Measurements from ENCODE around the gene HABP4. TPM values are rescaled to one million over a fixed set of nuclear protein-coding genes. Genes with fewer than 3 reads are reported as not detected.
A peak's percentile ranks its signal among the peaks of the same experiment; 100 is the strongest.

HABP4 gene
- total and polyA plus RNA-seq, 9 of the 15 experiments (the other 6 are each of a cell fraction or from before 2014, with no cell fraction given): 0.38 to 2.4 (median 1.9) TPM

DNA sequence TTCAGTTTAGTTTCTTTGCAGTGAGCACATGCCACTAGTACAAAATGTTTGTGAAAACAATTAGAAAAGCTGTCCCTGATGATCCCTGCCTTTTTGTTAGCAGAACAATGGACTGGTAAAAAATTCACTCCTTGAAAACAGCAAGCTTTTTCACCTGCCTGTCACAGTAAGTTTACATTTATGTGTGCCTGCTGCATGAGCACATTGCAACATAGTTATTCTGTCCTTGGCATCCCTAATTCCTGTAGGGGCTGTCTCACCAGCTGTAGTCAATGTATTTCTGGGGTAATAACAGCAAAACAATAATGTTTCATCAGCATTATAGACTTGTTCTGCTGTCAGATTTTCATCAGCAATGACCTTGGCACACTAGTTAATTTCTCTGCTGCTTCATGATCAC, 20.2 kb upstream of the HABP4 start:
- Histone ChIP-seq H3K27me3 (ENCODE audit: control insufficient read depth in 2 of 2, insufficient read depth in 2 of 2, low read length in 2 of 2) (no peaks in the 10 kb centered on the region), H3K4me3 (no peak overlapping the region), H3K9me1 (ENCODE audit: control insufficient read depth, insufficient read depth, low read length) (no peaks in the 10 kb centered on the region), H3K27ac (ENCODE audit: extremely low read depth, low read depth, low read length) (no peak overlapping the region), H2AFZ (ENCODE audit: low read depth, low read length) (peak overlapping the region; percentile 59; the same call in 1 of the 2 replicates), H3K79me2 (ENCODE audit: control insufficient read depth, insufficient read depth, low read length) (no peaks in the 10 kb centered on the region), H4K20me1 (replicated peaks; ENCODE audit: control insufficient read depth, insufficient read depth, low read length) (no peaks in the 10 kb centered on the region), H3K4me1 (replicated peaks in 1 of 2; ENCODE audit: control insufficient read depth in 2 of 2, insufficient read depth in 2 of 2, low read length in 2 of 2) (peaks cover 0 to 5% of the 10 kb centered on the region in 2 experiments; a peak in 1 of 5 replicates), H3K36me3 (ENCODE audit: control insufficient read depth, insufficient read depth, low read length) (no peaks in the 10 kb centered on the region), H3K9ac (ENCODE audit: insufficient read depth in 1 of 2, low read depth in 2 of 2, low read length in 2 of 2) (no peak overlapping the region), H3K9me3 (replicated peaks; ENCODE audit: control insufficient read depth, insufficient read depth, low read depth, low read length) (no peaks in the 10 kb centered on the region), H3K4me2 (ENCODE audit: insufficient read depth, low read length) (no peak overlapping the region)
- BruUV-seq (replicated peaks): no TSS peak
- FAIRE-seq (no peak), DNase-seq (ENCODE audit: extremely low read depth in 1 of 4, low spot score in 3 of 4) (no peak), ATAC-seq (no peak)
- intact Hi-C loops (cut with micrococcal nuclease) (no loop called here), in situ Hi-C loops (cut with MboI) (loop anchor here (25.0 kb wide), 1 partner anchor 233 kb away; the partner anchor contains the start of gene PRXL2C)
- ChIA-PET CTCF (ENCODE audit: low intra/inter-chr PET ratio) (interaction anchor here (0.6 to 0.7 kb wide), 2 partner anchors 65 to 978 kb away, joined by 3 to 4 read pairs; no protein-coding TSS in a partner anchor), POLR2A (no interaction called here)
- TF ChIP-seq ZNF316 (IDR thresholded peaks at IDR 0.05) (peak; percentile 37), ZBTB8A (IDR thresholded peaks at IDR 0.05; ENCODE audit: partially characterized antibody) (no peak)

DNA sequence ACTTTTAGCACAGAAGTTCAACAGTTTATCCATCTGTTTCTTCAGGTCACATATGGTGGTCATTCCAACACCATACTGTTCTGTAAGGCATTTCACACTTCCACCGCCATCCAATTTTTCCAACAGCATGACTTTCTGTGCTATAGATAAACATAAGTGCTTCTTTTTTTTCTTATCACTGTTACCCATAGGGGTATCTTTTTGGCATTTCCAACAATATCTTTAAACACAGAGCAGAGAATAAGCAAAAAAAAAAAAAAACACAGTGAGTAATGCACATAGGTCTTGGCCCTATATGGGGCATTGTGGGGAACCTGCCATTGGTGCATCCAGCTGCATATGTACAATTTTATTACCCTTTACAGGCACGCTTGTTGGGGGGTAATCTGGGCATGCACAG, 19.6 kb upstream of the HABP4 start:
- no peaks in the 10 kb centered on the region for H3K27me3 ChIP-seq (ENCODE audit: control insufficient read depth in 2 of 2, insufficient read depth in 2 of 2, low read length in 2 of 2)
- no peak overlapping the region for H3K4me2 ChIP-seq (ENCODE audit: insufficient read depth, low read length)
- no TSS peak for BruUV-seq (replicated peaks)
- no peaks in the 10 kb centered on the region for H3K79me2 ChIP-seq (ENCODE audit: control insufficient read depth, insufficient read depth, low read length)
- no peaks in the 10 kb centered on the region for H4K20me1 ChIP-seq (replicated peaks; ENCODE audit: control insufficient read depth, insufficient read depth, low read length)
- H3K36me3 ChIP-seq (ENCODE audit: control insufficient read depth, insufficient read depth, low read length): no peaks in the 10 kb centered on the region
- peak; percentile 20; the same call in 1 of the 2 replicates for TF ChIP-seq TAL1 (IDR thresholded peaks at IDR 0.05)
- TF ChIP-seq, protein P1, sequence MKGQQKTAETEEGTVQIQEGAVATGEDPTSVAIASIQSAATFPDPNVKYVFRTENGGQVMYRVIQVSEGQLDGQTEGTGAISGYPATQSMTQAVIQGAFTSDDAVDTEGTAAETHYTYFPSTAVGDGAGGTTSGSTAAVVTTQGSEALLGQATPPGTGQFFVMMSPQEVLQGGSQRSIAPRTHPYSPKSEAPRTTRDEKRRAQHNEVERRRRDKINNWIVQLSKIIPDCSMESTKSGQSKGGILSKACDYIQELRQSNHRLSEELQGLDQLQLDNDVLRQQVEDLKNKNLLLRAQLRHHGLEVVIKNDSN (CRISPR knock-in tag; IDR thresholded peaks at IDR 0.05): no peak
- TF ChIP-seq HMGN3 (IDR thresholded peaks at IDR 0.05; ENCODE audit: borderline replicate concordance, extremely low read depth, insufficient read length, low read depth, low read length): no peak
- 0 out of 2 replicates have a peak, but pooled peaks have one; percentile 19 for TF ChIP-seq TCF3 (CRISPR knock-in tag; IDR thresholded peaks at IDR 0.05)
- TF ChIP-seq CBFA2T2 (conservative IDR thresholded peaks at IDR 0.05): peak; percentile 26; the same call in 1 of the 2 replicates
- TF ChIP-seq, protein P2, sequence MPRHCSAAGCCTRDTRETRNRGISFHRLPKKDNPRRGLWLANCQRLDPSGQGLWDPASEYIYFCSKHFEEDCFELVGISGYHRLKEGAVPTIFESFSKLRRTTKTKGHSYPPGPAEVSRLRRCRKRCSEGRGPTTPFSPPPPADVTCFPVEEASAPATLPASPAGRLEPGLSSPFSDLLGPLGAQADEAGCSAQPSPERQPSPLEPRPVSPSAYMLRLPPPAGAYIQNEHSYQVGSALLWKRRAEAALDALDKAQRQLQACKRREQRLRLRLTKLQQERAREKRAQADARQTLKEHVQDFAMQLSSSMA (CRISPR knock-in tag; IDR thresholded peaks at IDR 0.05): no peak
- no peak for TF ChIP-seq TCF7 (IDR thresholded peaks at IDR 0.05; ENCODE audit: borderline replicate concordance)
- TF ChIP-seq CBFA2T3 (IDR thresholded peaks at IDR 0.05): peak; percentile 55
- no peak for TF ChIP-seq CAMTA2 (CRISPR knock-in tag; conservative IDR thresholded peaks at IDR 0.05)
- no peak for TF ChIP-seq MAFF (IDR thresholded peaks at IDR 0.05; ENCODE audit: low read length)
- TF ChIP-seq, protein P3, sequence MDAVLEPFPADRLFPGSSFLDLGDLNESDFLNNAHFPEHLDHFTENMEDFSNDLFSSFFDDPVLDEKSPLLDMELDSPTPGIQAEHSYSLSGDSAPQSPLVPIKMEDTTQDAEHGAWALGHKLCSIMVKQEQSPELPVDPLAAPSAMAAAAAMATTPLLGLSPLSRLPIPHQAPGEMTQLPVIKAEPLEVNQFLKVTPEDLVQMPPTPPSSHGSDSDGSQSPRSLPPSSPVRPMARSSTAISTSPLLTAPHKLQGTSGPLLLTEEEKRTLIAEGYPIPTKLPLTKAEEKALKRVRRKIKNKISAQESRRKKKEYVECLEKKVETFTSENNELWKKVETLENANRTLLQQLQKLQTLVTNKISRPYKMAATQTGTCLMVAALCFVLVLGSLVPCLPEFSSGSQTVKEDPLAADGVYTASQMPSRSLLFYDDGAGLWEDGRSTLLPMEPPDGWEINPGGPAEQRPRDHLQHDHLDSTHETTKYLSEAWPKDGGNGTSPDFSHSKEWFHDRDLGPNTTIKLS (IDR thresholded peaks at IDR 0.05; ENCODE audit: borderline replicate concordance, low read depth): no peak
- in situ Hi-C loops (cut with MboI): loop anchor here (25.0 kb wide), 1 partner anchor 232 kb away; the partner anchor contains the start of gene PRXL2C
- H3K27ac ChIP-seq (ENCODE audit: extremely low read depth, low read depth, low read length): no peak overlapping the region
- FAIRE-seq (no peak), DNase-seq (ENCODE audit: extremely low read depth in 1 of 4, low spot score in 3 of 4) (no peak), ATAC-seq (no peak)
- no peaks in the 10 kb centered on the region for H3K9me1 ChIP-seq (ENCODE audit: control insufficient read depth, insufficient read depth, low read length)
- peaks cover 0 to 5% of the 10 kb centered on the region in 2 experiments; a peak in 1 of 5 replicates for H3K4me1 ChIP-seq (replicated peaks in 1 of 2; ENCODE audit: control insufficient read depth in 2 of 2, insufficient read depth in 2 of 2, low read length in 2 of 2)
- ChIA-PET POLR2A (no interaction called here), CTCF (ENCODE audit: low intra/inter-chr PET ratio) (interaction anchor here (0.6 to 0.7 kb wide), 2 partner anchors 65 to 978 kb away, joined by 3 to 4 read pairs; no protein-coding TSS in a partner anchor)
- intact Hi-C loops (cut with micrococcal nuclease): no loop called here
- 0 out of 2 replicates have a peak, but pooled peaks cover 1% of the 10 kb centered on the region for H3K9me3 ChIP-seq (replicated peaks; ENCODE audit: control insufficient read depth, insufficient read depth, low read depth, low read length)
- H3K9ac ChIP-seq (ENCODE audit: insufficient read depth in 1 of 2, low read depth in 2 of 2, low read length in 2 of 2): no peak overlapping the region
- WGBS (ENCODE audit: insufficient coverage, low coverage, missing lambda C conversion rate): 10% methylated on average over 2 of the region's 2 CpGs
- no peak overlapping the region for H2AFZ ChIP-seq (ENCODE audit: low read depth, low read length)
- H3K4me3 ChIP-seq: no peak overlapping the region
